ENCODE data around the gene SLC25A53. TPM values are rescaled to one million over a fixed set of nuclear protein-coding genes. Genes with fewer than 3 reads are reported as not detected.

Gene SLC25A53
- total RNA-seq, 1 donor from 2014 or later = 43.0 TPM

GRCh38 chrX:104105330-104106262 is 51.2 kb downstream of the SLC25A53 start:
- DNase-seq (ENCODE audit: extremely low spot score in 2 of 2) = no peak
- Histone ChIP-seq H3K36me3 (no peaks in the 10 kb centered on the region), H3K27ac (no peak overlapping the region), H3K9me3 (no peaks in the 10 kb centered on the region), H3K27me3 (no peaks in the 10 kb centered on the region), H3K4me1 (no peaks in the 10 kb centered on the region), H3K4me3 (no peak overlapping the region)
- TF ChIP-seq POLR2A (IDR thresholded peaks at IDR 0.05) (no peak), CTCF (IDR thresholded peaks at IDR 0.05) (no peak), POLR2AphosphoS5 (IDR thresholded peaks at IDR 0.05; ENCODE audit: insufficient read depth in 1 of 2, low read depth in 1 of 2) (no peak)
- intact Hi-C loops (cut with DNase I) = no loop called here

- H3K4me3 ChIP-seq = no peak overlapping the region
- H3K27ac ChIP-seq = no peak overlapping the region
- no peaks in the 10 kb centered on the region for H3K4me1 ChIP-seq
- intact Hi-C loops (cut with DNase I) = no loop called here
- H3K36me3 ChIP-seq = no peaks in the 10 kb centered on the region
- DNase-seq (ENCODE audit: extremely low spot score in 2 of 2) = no peak
- no peak for TF ChIP-seq CTCF (IDR thresholded peaks at IDR 0.05)
- TF ChIP-seq POLR2A (IDR thresholded peaks at IDR 0.05) = no peak
- no peak for TF ChIP-seq POLR2AphosphoS5 (IDR thresholded peaks at IDR 0.05; ENCODE audit: insufficient read depth in 1 of 2, low read depth in 1 of 2)
- H3K9me3 ChIP-seq = no peaks in the 10 kb centered on the region
- H3K27me3 ChIP-seq = no peaks in the 10 kb centered on the region
These were observed 52.1 kb downstream of the SLC25A53 start for GRCh38 chrX:104104676-104105075.

GRCh38 chrX:104098919-104099318 is 57.9 kb downstream of the SLC25A53 start:
- Histone ChIP-seq H3K4me1 (no peaks in the 10 kb centered on the region), H3K36me3 (no peaks in the 10 kb centered on the region), H3K4me3 (no peak overlapping the region), H3K9me3 (no peaks in the 10 kb centered on the region), H3K27me3 (no peaks in the 10 kb centered on the region), H3K27ac (no peak overlapping the region)
- no peak for TF ChIP-seq POLR2AphosphoS5 (IDR thresholded peaks at IDR 0.05; ENCODE audit: insufficient read depth in 1 of 2, low read depth in 1 of 2)
- no peak for TF ChIP-seq CTCF (IDR thresholded peaks at IDR 0.05)
- TF ChIP-seq POLR2A (IDR thresholded peaks at IDR 0.05) = no peak
- intact Hi-C loops (cut with DNase I) = no loop called here
- no peak for DNase-seq (ENCODE audit: extremely low spot score in 2 of 2)

GRCh38 chrX:104098151-104098808 is 58.5 kb downstream of the SLC25A53 start:
- Histone ChIP-seq H3K27ac (no peak overlapping the region), H3K36me3 (no peaks in the 10 kb centered on the region), H3K4me3 (no peak overlapping the region), H3K4me1 (no peaks in the 10 kb centered on the region), H3K9me3 (no peaks in the 10 kb centered on the region), H3K27me3 (no peaks in the 10 kb centered on the region)
- DNase-seq (ENCODE audit: extremely low spot score in 2 of 2) = no peak
- intact Hi-C loops (cut with DNase I) = no loop called here
- TF ChIP-seq CTCF (IDR thresholded peaks at IDR 0.05) = peak; percentile 41 to 67 (median 48)
- TF ChIP-seq POLR2A (IDR thresholded peaks at IDR 0.05) = no peak
- TF ChIP-seq POLR2AphosphoS5 (IDR thresholded peaks at IDR 0.05; ENCODE audit: insufficient read depth in 1 of 2, low read depth in 1 of 2) = no peak
